Cardiac muscle cell (in vitro differentiated cells and primary cell): ENCODE data around the gene CAMKK1. TPM values are rescaled to one million over a fixed set of nuclear protein-coding genes. Genes with fewer than 3 reads are reported as not detected.

Experiments
- DNase-seq, 2 donors: peaks; one replicate each; pipeline versions ENCODE4 v3.0.0 to v3.0.0-alpha.2; 2010 to 2017; ENCODE audit warnings: low read depth in 1 of 2, low spot score in 1 of 2
- H3K27ac ChIP-seq: fragments of 200-600 bp; sonication (generic); 2 replicates; pipeline ENCODE4 v1.5.1; 2016
- H3K27me3 ChIP-seq: fragments of 200-600 bp; sonication (generic); 2 replicates; pipeline ENCODE4 v1.6.0; 2016; ENCODE audit warnings: control low read depth
- H3K36me3 ChIP-seq: fragments of 200-600 bp; sonication (generic); 2 replicates; pipeline ENCODE4 v1.5.1; 2016; ENCODE audit warnings: control low read depth
- H3K4me1 ChIP-seq: fragments of 200-600 bp; sonication (generic); 2 replicates; pipeline ENCODE4 v1.8.1; 2017; ENCODE audit warnings: low read depth, mild to moderate bottlenecking, mixed run types
- H3K4me3 ChIP-seq: fragments of 200-600 bp; sonication (generic); 2 replicates; pipeline ENCODE4 v1.5.1; 2016; ENCODE audit warnings: mild to moderate bottlenecking
- H3K9me3 ChIP-seq: fragments of 200-600 bp; sonication (generic); 2 replicates; pipeline ENCODE4 v1.5.1; 2017; ENCODE audit warnings: low read depth, mild to moderate bottlenecking, control low read depth
- polyA plus RNA-seq: library from polyadenylated mRNA; unstranded; fragments of >200 nt; fragmentation: Nextera tagmentation; extraction: Ambion mirVana; gene quantifications from 2 replicates; pipeline ENCODE4 v1.2.1, GENCODE V29; 2016
- total RNA-seq: library from RNA; depleted of rRNA; stranded (reverse); fragments of >200 nt; gene quantifications from 2 replicates; pipeline ENCODE4 v1.2.3, GENCODE V29; 2016
- TF ChIP-seq, protein P1 (sequence below): IDR thresholded peaks from 2 replicates; pipeline ENCODE4 v1.5.1; 2012; ENCODE audit warnings: low read depth, mild to moderate bottlenecking, low read length

The CAMKK1 gene
- total and polyA plus RNA-seq, 2 experiments from 2014 or later, result 7.7 to 12.4 TPM

DNA sequence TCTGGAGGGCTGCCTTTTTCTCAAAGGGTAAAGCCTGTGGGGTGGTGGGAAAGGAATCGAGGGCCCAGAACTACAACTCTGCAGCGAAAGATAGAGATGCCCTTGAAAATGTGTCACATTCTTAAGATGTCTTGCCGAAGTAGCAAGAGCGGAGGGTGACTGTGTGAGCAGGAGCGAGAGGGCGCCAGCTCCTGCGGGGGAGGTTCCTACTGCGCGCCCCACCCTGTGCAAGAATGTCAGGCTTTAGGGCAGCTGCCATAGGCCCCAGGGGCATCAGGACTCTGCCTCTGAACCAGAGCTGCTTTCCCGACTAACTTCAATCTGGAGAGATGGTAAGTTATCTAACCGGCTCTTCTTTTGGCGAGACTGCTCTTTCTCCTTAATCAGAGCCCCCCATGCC, 80.1 kb downstream of the CAMKK1 start:
- Histone ChIP-seq H3K27me3 (no peaks in the 10 kb centered on the region), H3K36me3 (peaks cover 67% of the 10 kb centered on the region), H3K4me1 (no peaks in the 10 kb centered on the region), H3K27ac (no peak overlapping the region), H3K4me3 (no peak overlapping the region), H3K9me3 (no peaks in the 10 kb centered on the region)
- TF ChIP-seq, protein P1, sequence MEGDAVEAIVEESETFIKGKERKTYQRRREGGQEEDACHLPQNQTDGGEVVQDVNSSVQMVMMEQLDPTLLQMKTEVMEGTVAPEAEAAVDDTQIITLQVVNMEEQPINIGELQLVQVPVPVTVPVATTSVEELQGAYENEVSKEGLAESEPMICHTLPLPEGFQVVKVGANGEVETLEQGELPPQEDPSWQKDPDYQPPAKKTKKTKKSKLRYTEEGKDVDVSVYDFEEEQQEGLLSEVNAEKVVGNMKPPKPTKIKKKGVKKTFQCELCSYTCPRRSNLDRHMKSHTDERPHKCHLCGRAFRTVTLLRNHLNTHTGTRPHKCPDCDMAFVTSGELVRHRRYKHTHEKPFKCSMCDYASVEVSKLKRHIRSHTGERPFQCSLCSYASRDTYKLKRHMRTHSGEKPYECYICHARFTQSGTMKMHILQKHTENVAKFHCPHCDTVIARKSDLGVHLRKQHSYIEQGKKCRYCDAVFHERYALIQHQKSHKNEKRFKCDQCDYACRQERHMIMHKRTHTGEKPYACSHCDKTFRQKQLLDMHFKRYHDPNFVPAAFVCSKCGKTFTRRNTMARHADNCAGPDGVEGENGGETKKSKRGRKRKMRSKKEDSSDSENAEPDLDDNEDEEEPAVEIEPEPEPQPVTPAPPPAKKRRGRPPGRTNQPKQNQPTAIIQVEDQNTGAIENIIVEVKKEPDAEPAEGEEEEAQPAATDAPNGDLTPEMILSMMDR, result no peak
- DNase-seq, result no peak

DNA sequence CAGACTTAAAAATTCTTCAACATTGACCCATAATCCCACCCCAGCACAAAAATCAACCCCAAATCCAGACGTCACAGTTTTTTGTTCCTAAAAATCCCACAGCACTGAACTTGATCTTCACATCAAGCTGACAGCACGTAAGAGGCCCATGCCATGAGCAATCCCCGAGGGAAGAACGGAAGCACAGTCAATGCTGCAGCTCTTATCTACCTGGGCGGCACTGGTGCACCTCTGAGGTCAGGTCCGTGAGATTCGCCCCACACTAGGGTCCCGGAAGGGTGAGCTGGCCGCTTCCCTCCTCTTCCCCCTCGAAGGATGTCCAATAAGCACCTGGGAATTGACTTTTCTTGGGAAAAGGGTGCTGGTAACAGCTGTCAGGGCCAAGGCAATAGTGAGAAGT, 80.6 kb downstream of the CAMKK1 start:
- peaks cover 65% of the 10 kb centered on the region for H3K36me3 ChIP-seq
- H3K4me3 ChIP-seq, result no peak overlapping the region

More for the DNA sequence above, 80.6 kb downstream of the CAMKK1 start:
- H3K4me1 ChIP-seq, result no peaks in the 10 kb centered on the region
- H3K27me3 ChIP-seq, result no peaks in the 10 kb centered on the region
- no peak for DNase-seq
- TF ChIP-seq, protein P1, result no peak
- H3K9me3 ChIP-seq, result no peaks in the 10 kb centered on the region
- H3K27ac ChIP-seq, result peak overlapping the region; percentile 17

Other genes starting within 250 kb of the CAMKK1 start
- 141 and 232 TPM in 2 replicates for gene TAX1BP3, start 224.5 kb downstream of the CAMKK1 start, total RNA-seq
- 155 and 286 TPM in 2 replicates for gene TAX1BP3, start 224.5 kb downstream of the CAMKK1 start, polyA plus RNA-seq
- 56.0 and 91.8 TPM in 2 replicates for gene EMC6, start 224.2 kb downstream of the CAMKK1 start, total RNA-seq
- gene EMC6, start 224.2 kb downstream of the CAMKK1 start, polyA plus RNA-seq, result 154 and 165 TPM in 2 replicates
- gene P2RX5, start 196.9 kb downstream of the CAMKK1 start, total RNA-seq, result 0.09 and 0.46 TPM in 2 replicates
- gene P2RX5, start 196.9 kb downstream of the CAMKK1 start, polyA plus RNA-seq, result 0.46 TPM in 1 of 2 replicates, not detected in the other
- 2.4 and 10.8 TPM in 2 replicates for gene HASPIN, start 169.2 kb downstream of the CAMKK1 start, total RNA-seq
- 0.87 and 3.3 TPM in 2 replicates for gene HASPIN, start 169.2 kb downstream of the CAMKK1 start, polyA plus RNA-seq
- gene ITGAE, start 91.9 kb downstream of the CAMKK1 start, total RNA-seq, result 15.6 and 18.1 TPM in 2 replicates
- 66.1 and 86.6 TPM in 2 replicates for gene ITGAE, start 91.9 kb downstream of the CAMKK1 start, polyA plus RNA-seq
- 16.8 and 32.2 TPM in 2 replicates for gene NCBP3, start 46.8 kb downstream of the CAMKK1 start, total RNA-seq
- 27.0 and 59.0 TPM in 2 replicates for gene NCBP3, start 46.8 kb downstream of the CAMKK1 start, polyA plus RNA-seq
- gene P2RX1, start 23.4 kb upstream of the CAMKK1 start, total RNA-seq, result 1.9 and 3.2 TPM in 2 replicates
- gene P2RX1, start 23.4 kb upstream of the CAMKK1 start, polyA plus RNA-seq, result 1.8 and 3.6 TPM in 2 replicates
- gene ATP2A3, start 71.4 kb upstream of the CAMKK1 start, total RNA-seq, result 1.9 and 6.9 TPM in 2 replicates
- 4.2 and 15.8 TPM in 2 replicates for gene ATP2A3, start 71.4 kb upstream of the CAMKK1 start, polyA plus RNA-seq
- gene ZZEF1, start 250.0 kb upstream of the CAMKK1 start, total RNA-seq, result 18.4 and 26.2 TPM in 2 replicates
- gene ZZEF1, start 250.0 kb upstream of the CAMKK1 start, polyA plus RNA-seq, result 6.0 and 7.1 TPM in 2 replicates